Liver (tissue), 9 donors: Measurements from ENCODE around the gene LDLRAD3. TPM values are rescaled to one million over a fixed set of nuclear protein-coding genes. Genes with fewer than 3 reads are reported as not detected.

Source experiments
- DNase-seq: peaks from one replicate; pipeline ENCODE4 v3.0.0-alpha.2; 2017; ENCODE audit warnings: low spot score
- H3K27ac ChIP-seq, 2 donors: one replicate each; pipeline ENCODE4 v1.7.0; 2013; ENCODE audit warnings: inconsistent platforms in 2 of 2, low read length in 2 of 2, control low read depth in 1 of 2, low read depth in 1 of 2, mild to moderate bottlenecking in 1 of 2
- H3K27me3 ChIP-seq, 4 donors: one replicate each; pipeline versions ENCODE4 v1.6.1 to v1.7.0; 2013; ENCODE audit warnings: low read length in 3 of 4, inconsistent platforms in 1 of 4, mild to moderate bottlenecking in 1 of 4, moderate library complexity in 1 of 4; ENCODE audit not compliant: control insufficient read depth in 4 of 4, insufficient read depth in 4 of 4
- H3K36me3 ChIP-seq, 4 donors: one replicate each; pipeline versions ENCODE4 v1.6.1 to v1.7.0; 2013; ENCODE audit warnings: low read length in 3 of 4, mild to moderate bottlenecking in 3 of 4, low read depth in 1 of 4, moderate library complexity in 1 of 4; ENCODE audit not compliant: control insufficient read depth in 4 of 4, insufficient read depth in 3 of 4
- H3K4me1 ChIP-seq, 4 donors: one replicate each; pipeline versions ENCODE4 v1.6.1 to v1.7.0; 2013; ENCODE audit warnings: low read length in 3 of 4, mild to moderate bottlenecking in 3 of 4, moderate library complexity in 1 of 4; ENCODE audit not compliant: control insufficient read depth in 4 of 4, insufficient read depth in 4 of 4
- H3K4me3 ChIP-seq, 3 donors: one replicate each; pipeline versions ENCODE4 v1.6.1 to v1.7.0; 2013; ENCODE audit warnings: low read length in 3 of 3, control low read depth in 1 of 3, low read depth in 1 of 3, mild to moderate bottlenecking in 1 of 3
- H3K9ac ChIP-seq, 2 donors: one replicate each; pipeline ENCODE4 v1.7.0; 2013; ENCODE audit warnings: low read length in 2 of 2, mild to moderate bottlenecking in 2 of 2, moderate library complexity in 2 of 2, control low read depth in 1 of 2, low read depth in 1 of 2
- H3K9me3 ChIP-seq, 4 donors: one replicate each; pipeline versions ENCODE4 v1.6.1 to v1.7.0; 2013; ENCODE audit warnings: low read length in 3 of 4; ENCODE audit not compliant: control insufficient read depth in 4 of 4
- EGR1 ChIP-seq, 2 donors: IDR thresholded peaks; 2 replicates each; pipeline ENCODE4 v1.6.1; 2016 to 2018; ENCODE audit warnings: antibody characterized with exemption in 2 of 2, low read depth in 2 of 2
- FOXA1 ChIP-seq: IDR thresholded peaks from 2 replicates; pipeline ENCODE4 v1.6.1; 2016; ENCODE audit warnings: antibody characterized with exemption
- FOXA2 ChIP-seq: IDR thresholded peaks from 2 replicates; pipeline ENCODE4 v1.6.1; 2016; ENCODE audit warnings: antibody characterized with exemption
- GABPA ChIP-seq, 2 donors: IDR thresholded peaks in 1 of 2; conservative IDR thresholded peaks in 1 of 2; 2 replicates each; pipeline ENCODE4 v1.6.1; 2016; ENCODE audit warnings: antibody characterized with exemption in 2 of 2, mild to moderate bottlenecking in 1 of 2, moderate library complexity in 1 of 2
- HNF4A ChIP-seq, 2 donors: conservative IDR thresholded peaks; 2 replicates each; pipeline ENCODE4 v1.6.1; 2016; ENCODE audit warnings: antibody characterized with exemption in 2 of 2, mild to moderate bottlenecking in 2 of 2
- NR2F2 ChIP-seq: IDR thresholded peaks from 2 replicates; pipeline ENCODE4 v1.6.1; 2016; ENCODE audit warnings: antibody characterized with exemption
- RAD21 ChIP-seq, 2 donors: IDR thresholded peaks; 2 replicates each; pipeline ENCODE4 v1.6.1; 2016; ENCODE audit warnings: antibody characterized with exemption in 2 of 2, mild to moderate bottlenecking in 2 of 2
- RXRA ChIP-seq, 2 donors: IDR thresholded peaks; 2 replicates each; pipeline ENCODE4 v1.6.1; 2017 to 2018; ENCODE audit warnings: antibody characterized with exemption in 2 of 2, mild to moderate bottlenecking in 1 of 2
- SP1 ChIP-seq: IDR thresholded peaks from 2 replicates; pipeline ENCODE4 v1.6.1; 2018; ENCODE audit warnings: antibody characterized with exemption, mild to moderate bottlenecking
- YY1 ChIP-seq: IDR thresholded peaks from 2 replicates; pipeline ENCODE4 v1.6.1; 2016; ENCODE audit warnings: antibody characterized with exemption, mild to moderate bottlenecking
- WGBS: extraction: QIAGEN DNeasy Blood & Tissue Kit; methylation state at CpG from one replicate; pipeline ENCODE4 v1.1.7; 2013; 5-methylcytosine and 5-hydroxymethylcytosine counted together
- polyA plus RNA-seq, 2 donors: library from polyadenylated mRNA; stranded (reverse) in 1 of 2; unstranded in 1 of 2; fragments of 200-250 nt in 1 of 2; fragments of >200 nt in 1 of 2; fragmentation: Nextera tagmentation in 1 of 2; extraction: Ambion mirVana in 1 of 2; gene quantifications; one replicate each; pipeline versions ENCODE4 v1.2.1 to v1.2.3, GENCODE V29; 2013 to 2015
- total RNA-seq, 2 donors: library from RNA; depleted of rRNA; stranded (reverse); fragments of >200 nt; gene quantifications; one replicate each; pipeline ENCODE4 v1.2.3, GENCODE V29; 2014
- TF ChIP-seq, protein P1 (sequence below): IDR thresholded peaks from 2 replicates; pipeline ENCODE4 v1.6.1; 2016; ENCODE audit warnings: antibody characterized with exemption, mild to moderate bottlenecking
- TF ChIP-seq, protein P2 (sequence below): IDR thresholded peaks from 2 replicates; pipeline ENCODE4 v1.6.1; 2016; ENCODE audit warnings: antibody characterized with exemption
- TF ChIP-seq, protein P3 (sequence below): IDR thresholded peaks from 2 replicates; pipeline ENCODE4 v1.6.1; 2016; ENCODE audit warnings: antibody characterized with exemption
- TF ChIP-seq, protein P4 (sequence below): fragments of 150-350 bp; IDR thresholded peaks from 2 replicates; pipeline ENCODE4 v1.5.1; 2017; ENCODE audit warnings: improper control_type of control experiment, low read depth, low read length; ENCODE audit not compliant: missing input control
- TF ChIP-seq, protein P5 (sequence below): IDR thresholded peaks from 2 replicates; pipeline ENCODE4 v1.6.1; 2016; ENCODE audit warnings: antibody characterized with exemption
- donor health status: healthy.
- donor health status: healthy.
- donor health status: healthy.
- donor health status: healthy.
- donor health status: healthy.

Gene LDLRAD3
- total and polyA plus RNA-seq, 4 donors = 0.75 to 1.3 (median 0.93) TPM

DNA sequence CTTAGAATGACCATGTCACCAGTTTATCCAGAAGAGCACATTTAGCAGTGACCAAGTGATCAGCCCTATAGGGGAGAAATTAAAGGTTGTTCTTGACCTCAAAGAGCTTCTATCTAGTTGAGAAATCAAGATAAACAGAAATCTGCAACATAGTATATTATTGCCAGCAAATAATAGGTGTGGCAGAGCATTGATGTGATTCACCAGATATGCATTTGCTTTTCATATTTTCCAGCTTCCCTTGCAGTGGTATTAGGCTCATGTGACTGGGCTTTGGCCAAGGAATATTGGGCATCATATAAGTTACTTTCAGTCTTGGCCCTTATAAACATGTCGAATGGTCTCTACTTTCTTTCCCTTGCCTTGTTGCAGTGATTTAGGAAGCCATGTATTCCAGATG is 310.9 kb downstream of the LDLRAD3 start:
- no peak for DNase-seq
- no peak for TF ChIP-seq NR2F2
- no peak overlapping the region for H3K27ac ChIP-seq
- no peaks in the 10 kb centered on the region for H3K27me3 ChIP-seq
- 78% methylated on average over 1 of the region's 1 CpG for WGBS
- H3K4me1 ChIP-seq = no peaks in the 10 kb centered on the region
- peaks cover 0 to 4% (median 0%) of the 10 kb centered on the region in 4 donors for H3K9me3 ChIP-seq
- no peak overlapping the region for H3K4me3 ChIP-seq
- no peak overlapping the region for H3K9ac ChIP-seq
- H3K36me3 ChIP-seq = no peaks in the 10 kb centered on the region

DNA sequence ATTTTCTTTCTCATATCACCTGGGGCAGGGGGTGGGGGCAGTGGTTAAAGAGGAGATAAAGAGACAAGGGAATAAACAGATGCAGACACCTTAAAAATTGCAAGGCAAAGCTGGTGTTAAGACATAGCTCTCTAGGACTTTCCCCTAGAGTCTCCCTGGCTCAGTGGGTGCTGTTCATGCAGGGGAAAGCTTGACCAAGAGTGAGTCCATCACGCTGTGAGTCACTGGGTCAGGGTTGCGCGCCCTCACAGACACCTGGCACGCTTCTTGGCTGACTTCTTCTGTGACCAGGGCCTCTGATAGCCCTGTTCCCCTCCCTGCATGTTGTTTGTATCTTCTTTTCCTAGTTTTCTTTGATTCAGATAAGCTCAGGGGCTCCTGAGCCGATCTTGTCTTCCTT is 313.5 kb downstream of the LDLRAD3 start:
- Histone ChIP-seq H3K27me3 (no peaks in the 10 kb centered on the region), H3K9me3 (no peaks in the 10 kb centered on the region), H3K4me1 (no peaks in the 10 kb centered on the region), H3K27ac (no peak overlapping the region), H3K9ac (no peak overlapping the region), H3K4me3 (no peak overlapping the region), H3K36me3 (no peaks in the 10 kb centered on the region)
- 46% methylated on average over 5 of the region's 5 CpGs for WGBS
- DNase-seq = no peak
- no peak for TF ChIP-seq EGR1 (IDR thresholded peaks at IDR 0.05; ENCODE audit: low read depth in 2 of 2)
- TF ChIP-seq NR2F2 = no peak
- TF ChIP-seq SP1 = no peak
- no peak for TF ChIP-seq GABPA (IDR thresholded peaks at IDR 0.05 in 1 of 2, conservative IDR thresholded peaks at IDR 0.05 in 1 of 2)
- TF ChIP-seq, protein P1, sequence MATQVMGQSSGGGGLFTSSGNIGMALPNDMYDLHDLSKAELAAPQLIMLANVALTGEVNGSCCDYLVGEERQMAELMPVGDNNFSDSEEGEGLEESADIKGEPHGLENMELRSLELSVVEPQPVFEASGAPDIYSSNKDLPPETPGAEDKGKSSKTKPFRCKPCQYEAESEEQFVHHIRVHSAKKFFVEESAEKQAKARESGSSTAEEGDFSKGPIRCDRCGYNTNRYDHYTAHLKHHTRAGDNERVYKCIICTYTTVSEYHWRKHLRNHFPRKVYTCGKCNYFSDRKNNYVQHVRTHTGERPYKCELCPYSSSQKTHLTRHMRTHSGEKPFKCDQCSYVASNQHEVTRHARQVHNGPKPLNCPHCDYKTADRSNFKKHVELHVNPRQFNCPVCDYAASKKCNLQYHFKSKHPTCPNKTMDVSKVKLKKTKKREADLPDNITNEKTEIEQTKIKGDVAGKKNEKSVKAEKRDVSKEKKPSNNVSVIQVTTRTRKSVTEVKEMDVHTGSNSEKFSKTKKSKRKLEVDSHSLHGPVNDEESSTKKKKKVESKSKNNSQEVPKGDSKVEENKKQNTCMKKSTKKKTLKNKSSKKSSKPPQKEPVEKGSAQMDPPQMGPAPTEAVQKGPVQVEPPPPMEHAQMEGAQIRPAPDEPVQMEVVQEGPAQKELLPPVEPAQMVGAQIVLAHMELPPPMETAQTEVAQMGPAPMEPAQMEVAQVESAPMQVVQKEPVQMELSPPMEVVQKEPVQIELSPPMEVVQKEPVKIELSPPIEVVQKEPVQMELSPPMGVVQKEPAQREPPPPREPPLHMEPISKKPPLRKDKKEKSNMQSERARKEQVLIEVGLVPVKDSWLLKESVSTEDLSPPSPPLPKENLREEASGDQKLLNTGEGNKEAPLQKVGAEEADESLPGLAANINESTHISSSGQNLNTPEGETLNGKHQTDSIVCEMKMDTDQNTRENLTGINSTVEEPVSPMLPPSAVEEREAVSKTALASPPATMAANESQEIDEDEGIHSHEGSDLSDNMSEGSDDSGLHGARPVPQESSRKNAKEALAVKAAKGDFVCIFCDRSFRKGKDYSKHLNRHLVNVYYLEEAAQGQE = no peak
- TF ChIP-seq FOXA2 = no peak
- no peak for TF ChIP-seq RAD21 (IDR thresholded peaks at IDR 0.05)
- TF ChIP-seq, protein P2, sequence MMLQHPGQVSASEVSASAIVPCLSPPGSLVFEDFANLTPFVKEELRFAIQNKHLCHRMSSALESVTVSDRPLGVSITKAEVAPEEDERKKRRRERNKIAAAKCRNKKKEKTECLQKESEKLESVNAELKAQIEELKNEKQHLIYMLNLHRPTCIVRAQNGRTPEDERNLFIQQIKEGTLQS = no peak
- TF ChIP-seq, protein P3, sequence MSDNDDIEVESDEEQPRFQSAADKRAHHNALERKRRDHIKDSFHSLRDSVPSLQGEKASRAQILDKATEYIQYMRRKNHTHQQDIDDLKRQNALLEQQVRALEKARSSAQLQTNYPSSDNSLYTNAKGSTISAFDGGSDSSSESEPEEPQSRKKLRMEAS = no peak
- TF ChIP-seq YY1 = no peak
- TF ChIP-seq, protein P4, sequence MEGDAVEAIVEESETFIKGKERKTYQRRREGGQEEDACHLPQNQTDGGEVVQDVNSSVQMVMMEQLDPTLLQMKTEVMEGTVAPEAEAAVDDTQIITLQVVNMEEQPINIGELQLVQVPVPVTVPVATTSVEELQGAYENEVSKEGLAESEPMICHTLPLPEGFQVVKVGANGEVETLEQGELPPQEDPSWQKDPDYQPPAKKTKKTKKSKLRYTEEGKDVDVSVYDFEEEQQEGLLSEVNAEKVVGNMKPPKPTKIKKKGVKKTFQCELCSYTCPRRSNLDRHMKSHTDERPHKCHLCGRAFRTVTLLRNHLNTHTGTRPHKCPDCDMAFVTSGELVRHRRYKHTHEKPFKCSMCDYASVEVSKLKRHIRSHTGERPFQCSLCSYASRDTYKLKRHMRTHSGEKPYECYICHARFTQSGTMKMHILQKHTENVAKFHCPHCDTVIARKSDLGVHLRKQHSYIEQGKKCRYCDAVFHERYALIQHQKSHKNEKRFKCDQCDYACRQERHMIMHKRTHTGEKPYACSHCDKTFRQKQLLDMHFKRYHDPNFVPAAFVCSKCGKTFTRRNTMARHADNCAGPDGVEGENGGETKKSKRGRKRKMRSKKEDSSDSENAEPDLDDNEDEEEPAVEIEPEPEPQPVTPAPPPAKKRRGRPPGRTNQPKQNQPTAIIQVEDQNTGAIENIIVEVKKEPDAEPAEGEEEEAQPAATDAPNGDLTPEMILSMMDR = no peak
- TF ChIP-seq RXRA (IDR thresholded peaks at IDR 0.05) = no peak
- no peak for TF ChIP-seq FOXA1
- TF ChIP-seq, protein P5, sequence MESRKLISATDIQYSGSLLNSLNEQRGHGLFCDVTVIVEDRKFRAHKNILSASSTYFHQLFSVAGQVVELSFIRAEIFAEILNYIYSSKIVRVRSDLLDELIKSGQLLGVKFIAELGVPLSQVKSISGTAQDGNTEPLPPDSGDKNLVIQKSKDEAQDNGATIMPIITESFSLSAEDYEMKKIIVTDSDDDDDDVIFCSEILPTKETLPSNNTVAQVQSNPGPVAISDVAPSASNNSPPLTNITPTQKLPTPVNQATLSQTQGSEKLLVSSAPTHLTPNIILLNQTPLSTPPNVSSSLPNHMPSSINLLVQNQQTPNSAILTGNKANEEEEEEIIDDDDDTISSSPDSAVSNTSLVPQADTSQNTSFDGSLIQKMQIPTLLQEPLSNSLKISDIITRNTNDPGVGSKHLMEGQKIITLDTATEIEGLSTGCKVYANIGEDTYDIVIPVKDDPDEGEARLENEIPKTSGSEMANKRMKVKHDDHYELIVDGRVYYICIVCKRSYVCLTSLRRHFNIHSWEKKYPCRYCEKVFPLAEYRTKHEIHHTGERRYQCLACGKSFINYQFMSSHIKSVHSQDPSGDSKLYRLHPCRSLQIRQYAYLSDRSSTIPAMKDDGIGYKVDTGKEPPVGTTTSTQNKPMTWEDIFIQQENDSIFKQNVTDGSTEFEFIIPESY = no peak
- TF ChIP-seq HNF4A (conservative IDR thresholded peaks at IDR 0.05) = no peak
